Spleen (tissue), 11 donors: ENCODE results near the gene CYP1A2. TPM values are rescaled to one million over a fixed set of nuclear protein-coding genes. Genes with fewer than 3 reads are reported as not detected.

ENCODE experiments used
- DNase-seq: peaks from one replicate; pipeline ENCODE4 v3.0.0-alpha.2; 2020
- H3K27ac ChIP-seq, 8 donors: fragments of 200-600 bp; sonication (generic) in 7 of 8; 1 replicate in 4 of 8; 2 replicates in 4 of 8; pipeline versions ENCODE4 v1.5.0 to v1.8.0; 2016 to 2021; ENCODE audit warnings: inconsistent platforms in 4 of 8, mild to moderate bottlenecking in 4 of 8, moderate library complexity in 1 of 8
- H3K27me3 ChIP-seq, 7 donors: fragments of 200-600 bp; sonication (generic) in 6 of 7; replicated peaks in 1 of 7; 1 replicate in 4 of 7; 2 replicates in 3 of 7; pipeline versions ENCODE4 v1.5.0 to v1.8.0; 2016 to 2021; ENCODE audit warnings: inconsistent platforms in 3 of 7, mild to moderate bottlenecking in 1 of 7
- H3K36me3 ChIP-seq, 6 donors: fragments of 200-600 bp; sonication (generic) in 5 of 6; 1 replicate in 4 of 6; 2 replicates in 2 of 6; pipeline versions ENCODE4 v1.5.0 to v1.8.0; 2016 to 2021; ENCODE audit warnings: inconsistent platforms in 2 of 6
- H3K4me1 ChIP-seq, 6 donors: fragments of 200-600 bp; sonication (generic) in 5 of 6; 1 replicate in 3 of 6; 2 replicates in 3 of 6; pipeline versions ENCODE4 v1.5.0 to v1.8.0; 2016 to 2021; ENCODE audit warnings: inconsistent platforms in 3 of 6
- H3K4me3 ChIP-seq, 8 donors: fragments of 200-600 bp; sonication (generic) in 7 of 8; 1 replicate in 4 of 8; 2 replicates in 4 of 8; pipeline versions ENCODE4 v1.5.0 to v1.8.0; 2016 to 2021; ENCODE audit warnings: inconsistent platforms in 4 of 8, mild to moderate bottlenecking in 4 of 8, moderate library complexity in 2 of 8
- H3K9me3 ChIP-seq, 8 donors: fragments of 200-600 bp; sonication (generic) in 7 of 8; 1 replicate in 4 of 8; 2 replicates in 4 of 8; pipeline versions ENCODE4 v1.5.0 to v1.8.0; 2016 to 2021; ENCODE audit warnings: inconsistent platforms in 4 of 8
- CTCF ChIP-seq, 11 experiments: fragments of 200-600 bp in 7 of 11; fragments of 450-650 bp in 4 of 11; sonication (generic) in 4 of 11; IDR thresholded peaks in 8 of 11; conservative IDR thresholded peaks in 3 of 11; 1 replicate in 7 of 11; 2 replicates in 4 of 11; pipeline versions ENCODE4 v1.4.0 to v1.8.0; 2016 to 2021; ENCODE audit warnings: antibody characterized with exemption in 11 of 11, inconsistent platforms in 4 of 11, mild to moderate bottlenecking in 1 of 11
- POLR2A ChIP-seq, 3 donors: fragments of 450-650 bp; IDR thresholded peaks; one replicate each; pipeline ENCODE4 v1.5.1; 2017; ENCODE audit warnings: antibody characterized with exemption in 3 of 3, mild to moderate bottlenecking in 1 of 3
- POLR2AphosphoS5 ChIP-seq, 3 donors: sonication (generic); formaldehyde crosslinking; IDR thresholded peaks; one replicate each; pipeline ENCODE4 v1.5.1; 2017; ENCODE audit warnings: antibody characterized with exemption in 3 of 3
- WGBS, 5 donors: extraction: QIAGEN DNeasy Blood & Tissue Kit in 3 of 5; methylation state at CpG; one replicate each; pipeline versions ENCODE4 v1.1.5 to v1.1.7; 2013 to 2018; 5-methylcytosine and 5-hydroxymethylcytosine counted together
- intact Hi-C: fragments of 100-400 bp; cut with DNase I; formaldehyde crosslinking; loops from one replicate; pipeline ENCODE4 v1.15.0; 2023; ENCODE audit warnings: low total_unique reads
- polyA plus RNA-seq, 3 donors: library from polyadenylated mRNA; stranded (reverse); fragments of 200-250 nt; gene quantifications; one replicate each; pipeline ENCODE4 v1.2.1, GENCODE V29; 2013
- total RNA-seq, 7 donors: library from RNA; depleted of rRNA in 3 of 7; stranded (reverse); fragments of >200 nt in 3 of 7; fragmentation: NEBNext Ultra II Directional in 4 of 7; extraction: Animal tissue kit (Norgen Biotek cat#: 25700) in 4 of 7; gene quantifications; one replicate each; pipeline versions ENCODE4 v1.1.0 to v1.2.1, GENCODE V29; 2016 to 2021
- donor health status: healthy with polysubstance abuse.
- donor health status: DM: no; HTN: no; CAD: no; lungs with moderate emphysema.
- donor health status: DM: no; HTN: no; CAD: no.
- donor health status: Bipolar disorder and iron deficiency.
- donor health status: healthy.
- donor health status: DM: no; HTN: no; CAD: no.
- donor health status: DM: yes; HTN: yes; CAD: no.

CYP1A2 gene
- total and polyA plus RNA-seq, 10 donors, result not detected

DNA sequence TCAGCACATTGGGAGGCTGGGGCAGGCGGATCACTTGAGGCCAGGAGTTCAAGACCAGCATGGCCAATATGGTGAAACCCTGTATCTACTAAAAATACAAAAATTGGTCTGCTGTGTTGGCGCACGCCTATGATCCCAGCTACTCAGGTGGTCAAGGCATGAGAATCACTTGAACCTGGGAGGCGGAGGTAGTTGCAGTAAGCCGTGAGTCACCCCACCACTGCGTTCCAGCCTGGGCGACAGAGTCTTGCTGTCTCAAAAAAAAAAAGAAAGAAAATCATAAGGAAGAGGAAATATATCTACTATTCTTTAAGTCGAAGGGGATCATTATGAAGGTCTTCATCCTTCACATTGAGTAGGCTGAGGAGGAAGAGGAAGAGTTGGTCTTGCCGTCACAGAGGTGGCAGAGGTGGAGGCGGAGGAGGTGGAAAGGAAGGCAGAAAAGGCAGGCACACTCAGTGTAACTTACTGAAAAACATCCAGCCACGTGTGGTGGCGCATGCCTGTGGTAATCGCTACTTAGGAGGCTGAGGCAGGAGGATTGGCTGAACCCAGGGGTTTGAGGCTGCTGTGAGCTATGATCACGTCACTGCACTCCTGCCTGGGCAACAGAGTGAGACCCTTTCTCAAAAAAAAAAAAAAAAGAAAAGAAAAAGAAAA lies 47.5 kb downstream of the CYP1A2 start:
- Histone ChIP-seq H3K27ac (peak overlapping the region in 7 of 8 donors; percentile 24 to 99 (median 97)), H3K36me3 (peaks cover 0 to 91% (median 30%) of the 10 kb centered on the region in 6 donors), H3K27me3 (no peaks in the 10 kb centered on the region), H3K4me1 (peaks cover 88 to 100% (median 98%) of the 10 kb centered on the region in 6 donors), H3K9me3 (no peaks in the 10 kb centered on the region), H3K4me3 (peak overlapping the region in 1 of 8 donors; percentile 11)
- 71 to 75% (median 73%) methylated on average over 14 of the region's 14 CpGs for WGBS, 5 donors
- no peak for DNase-seq
- intact Hi-C loops, result no loop called here
- TF ChIP-seq CTCF (IDR thresholded peaks at IDR 0.05 in 8 of 11, conservative IDR thresholded peaks at IDR 0.05 in 3 of 11) (no peak), POLR2AphosphoS5 (IDR thresholded peaks at IDR 0.05) (peak in 2 of 3 donors; percentile 23 to 61), POLR2A (IDR thresholded peaks at IDR 0.05) (no peak)

DNA sequence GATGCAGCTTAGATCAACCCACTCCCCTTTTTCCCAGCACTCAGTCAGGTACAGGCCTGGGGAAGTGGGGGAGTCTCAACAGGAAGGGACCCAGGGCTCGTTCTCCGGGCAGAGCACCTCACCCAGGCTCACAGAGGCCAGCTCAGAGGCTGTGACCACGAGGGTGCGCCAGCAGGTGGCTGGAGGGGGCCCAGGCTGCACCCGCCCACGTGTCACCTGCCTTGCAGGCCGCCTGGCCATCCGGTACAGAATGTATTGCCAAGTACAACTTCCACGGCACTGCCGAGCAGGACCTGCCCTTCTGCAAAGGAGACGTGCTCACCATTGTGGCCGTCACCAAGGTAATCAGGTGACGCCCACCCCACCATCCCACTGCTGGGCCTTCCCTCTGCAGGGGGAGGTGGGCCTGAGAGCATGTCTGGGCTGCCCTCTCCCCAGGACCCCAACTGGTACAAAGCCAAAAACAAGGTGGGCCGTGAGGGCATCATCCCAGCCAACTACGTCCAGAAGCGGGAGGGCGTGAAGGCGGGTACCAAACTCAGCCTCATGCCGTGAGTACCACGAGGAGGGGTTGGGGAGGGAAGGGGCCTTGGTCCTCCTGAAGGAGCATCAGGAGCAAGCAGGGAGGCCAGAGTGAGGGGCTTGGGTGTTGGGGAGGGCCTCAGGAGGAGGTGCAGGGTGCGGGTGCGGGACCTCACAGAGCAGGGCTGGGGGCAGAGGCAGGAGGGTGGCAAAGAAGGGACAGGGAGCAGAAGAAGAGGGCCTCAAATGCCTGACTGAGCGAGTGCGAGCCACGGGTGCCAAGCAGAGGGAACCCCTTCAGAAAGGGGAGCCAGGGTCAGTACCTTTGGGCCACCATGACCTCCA lies 50.0 kb downstream of the CYP1A2 start:
- H3K27ac ChIP-seq, result peak overlapping the region; percentile 48 to 99 (median 89)
- intact Hi-C loops, result no loop called here

GRCh38 chr15:74799255-74799855 lies 50.7 kb downstream of the CYP1A2 start:
- WGBS, 5 donors, result 77 to 83% (median 79%) methylated on average over 16 of the region's 16 CpGs
- no peaks in the 10 kb centered on the region for H3K9me3 ChIP-seq
- peak; percentile 87 for DNase-seq
- H3K36me3 ChIP-seq, result peaks cover 0 to 100% (median 62%) of the 10 kb centered on the region in 6 donors
- TF ChIP-seq POLR2AphosphoS5 (IDR thresholded peaks at IDR 0.05), result peak in 2 of 3 donors; percentile 8 to 17
- TF ChIP-seq CTCF (IDR thresholded peaks at IDR 0.05 in 8 of 11, conservative IDR thresholded peaks at IDR 0.05 in 3 of 11), result no peak
- no peak for TF ChIP-seq POLR2A (IDR thresholded peaks at IDR 0.05)
- peak overlapping the region in 1 of 8 donors; percentile 44 for H3K4me3 ChIP-seq
- no peaks in the 10 kb centered on the region for H3K27me3 ChIP-seq
- intact Hi-C loops, result no loop called here
- peaks cover 60 to 70% (median 67%) of the 10 kb centered on the region in 6 donors for H3K4me1 ChIP-seq
- H3K27ac ChIP-seq, result peak overlapping the region; percentile 48 to 99 (median 89)

More for the DNA sequence above, 50.0 kb downstream of the CYP1A2 start:
- 65 to 83% (median 69%) methylated on average over 13 to 25 of the region's 25 CpGs for WGBS, 5 donors
- Histone ChIP-seq H3K27me3 (no peaks in the 10 kb centered on the region), H3K4me1 (peaks cover 63 to 78% (median 73%) of the 10 kb centered on the region in 6 donors), H3K9me3 (no peaks in the 10 kb centered on the region), H3K36me3 (peaks cover 0 to 95% (median 56%) of the 10 kb centered on the region in 6 donors), H3K4me3 (peak overlapping the region in 1 of 8 donors; percentile 44)
- TF ChIP-seq POLR2A (IDR thresholded peaks at IDR 0.05), result no peak
- TF ChIP-seq POLR2AphosphoS5 (IDR thresholded peaks at IDR 0.05), result peak; percentile 52 to 79 (median 68)
- TF ChIP-seq CTCF (IDR thresholded peaks at IDR 0.05 in 8 of 11, conservative IDR thresholded peaks at IDR 0.05 in 3 of 11), result peak in 7 of 11 experiments; percentile 8 to 38 (median 21)
- peak; percentile 89 for DNase-seq
